ENCODE results near the gene AUTS2.

GRCh38 chr7:70527520-70528115, 929.3 kb downstream of the AUTS2 start:
- no peak for TF ChIP-seq TAF1 (IDR thresholded peaks at IDR 0.05; ENCODE audit: borderline replicate concordance, low read depth, low read length)
- TF ChIP-seq POLR2AphosphoS5 (IDR thresholded peaks at IDR 0.05; ENCODE audit: low read depth, low read length) = no peak
